OCI-LY7 (cell line): Measurements from ENCODE around the gene TACO1. TPM values are rescaled to one million over a fixed set of nuclear protein-coding genes. Genes with fewer than 3 reads are reported as not detected.

ENCODE experiments used
- BruUV-seq: library from RNA; stranded (reverse); fragments of 400-500 nt; replicated peaks from 2 replicates; lab custom pipeline; 2021; lab: Mats Ljungman, UMichigan
- CTCF ChIA-PET: fragments of 300-600 bp; sonication (Branson Sonifier 250); formaldehyde crosslinking; loops from one replicate; lab custom pipeline; 2022; ENCODE audit warnings: antibody characterized with exemption; ENCODE audit not compliant: unreplicated experiment; lab: Charles Lee
- POLR2A ChIA-PET: fragments of 300-600 bp; sonication (Branson Sonifier 250); formaldehyde crosslinking; loops from one replicate; lab custom pipeline; 2022; ENCODE audit warnings: antibody characterized with exemption; lab: Charles Lee
- DNase-seq: peaks from one replicate; pipeline ENCODE4 v3.0.0-alpha.2; 2015; ENCODE audit warnings: low spot score
- H2AFZ ChIP-seq: fragments of 200-600 bp; sonication (generic), shearing (Covaris generic); 2 replicates; pipeline ENCODE4 v1.6.1; 2014; ENCODE audit warnings: mild to moderate bottlenecking, antibody characterized with exemption, low read length, moderate library complexity
- H3K27ac ChIP-seq: fragments of 200-600 bp; sonication (generic); 2 replicates; pipeline ENCODE4 v1.5.1; 2014; ENCODE audit warnings: mixed run types, low read depth, mild to moderate bottlenecking, moderate library complexity, low read length, inconsistent platforms; ENCODE audit not compliant: poor library complexity, severe bottlenecking
- H3K36me3 ChIP-seq: fragments of 200-600 bp; sonication (generic); 2 replicates; pipeline ENCODE4 v1.6.1; 2014; ENCODE audit warnings: mild to moderate bottlenecking, antibody characterized with exemption, low read length, moderate library complexity, mixed read lengths; ENCODE audit not compliant: insufficient read depth
- H3K4me1 ChIP-seq: fragments of 200-600 bp; sonication (generic); 2 replicates; pipeline ENCODE4 v1.5.1; 2014; ENCODE audit warnings: mild to moderate bottlenecking, low read length; ENCODE audit not compliant: insufficient read depth, poor library complexity, severe bottlenecking
- H3K4me2 ChIP-seq: fragments of 200-600 bp; sonication (generic); 2 replicates; pipeline ENCODE4 v1.6.1; 2014; ENCODE audit warnings: mild to moderate bottlenecking, low read length
- H3K4me3 ChIP-seq: fragments of 200-600 bp; sonication (generic); 2 replicates; pipeline ENCODE4 v1.5.1; 2014; ENCODE audit warnings: mild to moderate bottlenecking, low read depth, low read length; ENCODE audit not compliant: poor library complexity, severe bottlenecking
- H3K79me2 ChIP-seq: fragments of 200-600 bp; sonication (generic); 2 replicates; pipeline ENCODE4 v1.6.1; 2016; ENCODE audit warnings: low read depth, mild to moderate bottlenecking, low read length, moderate library complexity, mixed read lengths; ENCODE audit not compliant: insufficient read depth
- H3K9me2 ChIP-seq: fragments of 200-600 bp; sonication (generic); 2 replicates; pipeline ENCODE4 v1.6.1; 2016; ENCODE audit warnings: mild to moderate bottlenecking, low read length, mixed read lengths; ENCODE audit not compliant: insufficient read depth
- H3K9me3 ChIP-seq: fragments of 200-600 bp; sonication (generic); 2 replicates; pipeline ENCODE4 v1.6.1; 2014; ENCODE audit warnings: mild to moderate bottlenecking, mixed run types, low read length, mixed read lengths
- H4K20me1 ChIP-seq: fragments of 200-600 bp; sonication (generic); 2 replicates; pipeline ENCODE4 v1.6.1; 2014; ENCODE audit warnings: mild to moderate bottlenecking, antibody characterized with exemption, low read length, moderate library complexity, mixed read lengths; ENCODE audit not compliant: insufficient read depth
- EZH2phosphoT487 ChIP-seq: fragments of 200-600 bp; sonication (generic); IDR thresholded peaks from 2 replicates; pipeline ENCODE4 v1.6.1; 2018; ENCODE audit warnings: low read depth, borderline replicate concordance, mild to moderate bottlenecking, mixed run types, antibody characterized with exemption, low read length, moderate library complexity, mixed read lengths
- intact Hi-C: fragments of 100-400 bp; cut with micrococcal nuclease; formaldehyde crosslinking; loops from one replicate; pipeline ENCODE4 v1.10.0; 2022; ENCODE audit not compliant: unreplicated experiment
- total RNA-seq, 2 experiments: library from RNA; depleted of rRNA in 1 of 2; stranded (reverse); fragments of >200 nt in 1 of 2; shearing (Covaris generic) in 1 of 2; gene quantifications; 2 replicates each; pipeline ENCODE4 v1.2.3, GENCODE V29; 2014 to 2022
- TF ChIP-seq, protein P1 (sequence below): fragments of 200-600 bp; sonication (generic); conservative IDR thresholded peaks from 2 replicates; pipeline ENCODE4 v1.5.1; 2014; ENCODE audit warnings: mild to moderate bottlenecking, antibody characterized with exemption, low read length, moderate library complexity, mixed read lengths

The TACO1 gene
- total RNA-seq, 2 experiments from 2014 or later: 13.4 to 26.0 TPM

DNA sequence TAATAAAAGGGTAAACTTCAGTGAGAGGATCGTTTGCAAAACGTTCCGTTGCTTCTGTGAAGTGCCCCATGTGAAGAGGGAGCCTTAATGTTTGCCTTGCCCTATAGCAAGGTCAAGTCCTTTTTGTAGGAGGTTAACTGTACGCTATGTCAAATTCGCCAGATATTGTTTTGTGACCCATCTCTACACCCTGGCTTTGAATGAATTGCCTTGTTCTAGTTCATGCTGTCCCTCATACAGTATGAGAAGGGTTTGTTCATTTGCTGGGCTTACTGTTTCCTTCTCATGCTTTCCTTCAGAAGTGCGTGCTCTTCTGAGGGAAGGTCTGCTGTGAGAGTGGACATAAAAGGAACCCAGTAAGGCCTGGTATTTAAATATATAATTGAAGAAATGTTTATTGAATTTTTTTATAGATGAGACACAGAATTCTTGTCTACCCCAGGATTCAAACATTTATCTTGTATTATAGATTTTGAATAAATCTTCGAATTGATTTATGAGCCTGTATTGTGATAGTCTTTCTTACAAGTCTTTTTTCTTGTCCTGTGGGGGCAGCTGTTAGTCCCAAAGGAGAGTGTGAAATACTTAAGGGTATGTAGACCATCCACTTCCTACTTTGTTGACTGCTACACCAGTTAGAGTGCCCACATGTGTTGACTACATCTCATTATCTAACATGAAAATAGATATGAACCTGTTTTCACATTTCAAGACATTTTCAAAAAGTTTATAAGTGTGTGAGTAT, 23.3 kb downstream of the TACO1 start:
- peak; percentile 29 for DNase-seq
- H3K36me3 ChIP-seq: no peaks in the 10 kb centered on the region
- TSS peak; percentile 52 for BruUV-seq
- H2AFZ ChIP-seq: no peak overlapping the region; the same call in 1 of the 2 replicates
- TF ChIP-seq, protein P1, sequence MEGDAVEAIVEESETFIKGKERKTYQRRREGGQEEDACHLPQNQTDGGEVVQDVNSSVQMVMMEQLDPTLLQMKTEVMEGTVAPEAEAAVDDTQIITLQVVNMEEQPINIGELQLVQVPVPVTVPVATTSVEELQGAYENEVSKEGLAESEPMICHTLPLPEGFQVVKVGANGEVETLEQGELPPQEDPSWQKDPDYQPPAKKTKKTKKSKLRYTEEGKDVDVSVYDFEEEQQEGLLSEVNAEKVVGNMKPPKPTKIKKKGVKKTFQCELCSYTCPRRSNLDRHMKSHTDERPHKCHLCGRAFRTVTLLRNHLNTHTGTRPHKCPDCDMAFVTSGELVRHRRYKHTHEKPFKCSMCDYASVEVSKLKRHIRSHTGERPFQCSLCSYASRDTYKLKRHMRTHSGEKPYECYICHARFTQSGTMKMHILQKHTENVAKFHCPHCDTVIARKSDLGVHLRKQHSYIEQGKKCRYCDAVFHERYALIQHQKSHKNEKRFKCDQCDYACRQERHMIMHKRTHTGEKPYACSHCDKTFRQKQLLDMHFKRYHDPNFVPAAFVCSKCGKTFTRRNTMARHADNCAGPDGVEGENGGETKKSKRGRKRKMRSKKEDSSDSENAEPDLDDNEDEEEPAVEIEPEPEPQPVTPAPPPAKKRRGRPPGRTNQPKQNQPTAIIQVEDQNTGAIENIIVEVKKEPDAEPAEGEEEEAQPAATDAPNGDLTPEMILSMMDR: peak; percentile 30; the same call in 1 of the 2 replicates
- TF ChIP-seq EZH2phosphoT487: no peak
- no peaks in the 10 kb centered on the region for H3K9me2 ChIP-seq
- ChIA-PET POLR2A (interaction anchor here (0.7 to 1.4 kb wide), 2 partner anchors 47 to 1512 kb away, joined by 3 to 4 read pairs; no protein-coding TSS in a partner anchor), CTCF (interaction anchor here (0.6 kb wide), 1 partner anchor 160 kb away, joined by 3 read pairs; no protein-coding TSS in a partner anchor)
- no peaks in the 10 kb centered on the region for H4K20me1 ChIP-seq
- H3K4me1 ChIP-seq: peaks cover 26% of the 10 kb centered on the region
- peaks cover 22% of the 10 kb centered on the region for H3K79me2 ChIP-seq
- H3K4me3 ChIP-seq: peak overlapping the region; percentile 75
- no peak overlapping the region for H3K27ac ChIP-seq
- intact Hi-C loops: loop anchor here (2.0 to 10.0 kb wide), 3 partner anchors 73 to 151 kb away; partner anchors contain the start of genes CCDC47, DCAF7, DDX42 and STRADA
- H3K4me2 ChIP-seq: peak overlapping the region; percentile 98
- no peaks in the 10 kb centered on the region for H3K9me3 ChIP-seq

DNA sequence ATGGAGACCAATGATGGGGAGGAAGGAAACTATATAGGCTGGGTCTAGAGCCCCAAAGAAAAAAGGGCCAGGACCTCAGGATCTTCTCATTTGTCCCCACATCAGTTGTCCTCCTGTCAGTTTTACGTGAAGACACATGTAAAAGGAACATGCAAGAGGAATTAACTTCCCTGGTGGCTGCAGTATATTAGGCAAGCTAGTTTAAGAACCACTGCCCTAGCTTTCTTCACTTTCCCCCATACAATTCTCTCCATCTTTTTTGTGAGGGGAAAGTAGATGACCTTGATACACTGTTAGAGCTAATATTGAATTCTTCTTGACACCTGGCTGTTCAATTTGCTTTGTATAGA, 23.8 kb downstream of the TACO1 start:
- no peak for TF ChIP-seq EZH2phosphoT487
- TF ChIP-seq, protein P1: no peak
- H3K27ac ChIP-seq: no peak overlapping the region
- peak overlapping the region; percentile 98 for H3K4me2 ChIP-seq
- no peaks in the 10 kb centered on the region for H4K20me1 ChIP-seq
- no TSS peak for BruUV-seq
- H3K9me2 ChIP-seq: no peaks in the 10 kb centered on the region
- no peak overlapping the region for H2AFZ ChIP-seq
- H3K36me3 ChIP-seq: no peaks in the 10 kb centered on the region
- DNase-seq: no peak
- intact Hi-C loops: loop anchor here (5.0 to 10.0 kb wide), 2 partner anchors 118 to 150 kb away; partner anchors contain the start of genes CCDC47, DDX42 and STRADA
- H3K4me1 ChIP-seq: peaks cover 26% of the 10 kb centered on the region
- no peaks in the 10 kb centered on the region for H3K9me3 ChIP-seq
- CTCF ChIA-PET: interaction anchor here (0.6 kb wide), 1 partner anchor 160 kb away, joined by 3 read pairs; no protein-coding TSS in a partner anchor
- peak overlapping the region; percentile 75 for H3K4me3 ChIP-seq
- POLR2A ChIA-PET: interaction anchor here (0.7 to 1.7 kb wide), 3 partner anchors 19 to 74 kb away, joined by 3 to 5 read pairs (median 3); no protein-coding TSS in a partner anchor
- H3K79me2 ChIP-seq: peaks cover 22% of the 10 kb centered on the region
